ENCODE measurements around the gene TOM1L2.

The TOM1L2 gene

GRCh38 chr17:17819111-17819510 is 153.1 kb downstream of the TOM1L2 start:
- TF ChIP-seq CTCF (IDR thresholded peaks at IDR 0.05; ENCODE audit: insufficient read depth, low read depth, low read length, missing control alignments): no peak
- no peak overlapping the region for H3K4me3 ChIP-seq (ENCODE audit: low read depth, low read length)
- no peak for DNase-seq (ENCODE audit: low read depth)

GRCh38 chr17:17818088-17818526 is 154.1 kb downstream of the TOM1L2 start:
- no peak for TF ChIP-seq CTCF (IDR thresholded peaks at IDR 0.05; ENCODE audit: insufficient read depth, low read depth, low read length, missing control alignments)
- no peak overlapping the region for H3K4me3 ChIP-seq (ENCODE audit: low read depth, low read length)
- no peak for DNase-seq (ENCODE audit: low read depth)

GRCh38 chr17:17817552-17817947 is 154.7 kb downstream of the TOM1L2 start:
- DNase-seq (ENCODE audit: low read depth): no peak
- no peak overlapping the region for H3K4me3 ChIP-seq (ENCODE audit: low read depth, low read length)
- TF ChIP-seq CTCF (IDR thresholded peaks at IDR 0.05; ENCODE audit: insufficient read depth, low read depth, low read length, missing control alignments): no peak

GRCh38 chr17:17816831-17817551 is 155.2 kb downstream of the TOM1L2 start:
- DNase-seq (ENCODE audit: low read depth): no peak
- TF ChIP-seq CTCF (IDR thresholded peaks at IDR 0.05; ENCODE audit: insufficient read depth, low read depth, low read length, missing control alignments): no peak
- H3K4me3 ChIP-seq (ENCODE audit: low read depth, low read length): no peak overlapping the region

- H3K4me3 ChIP-seq (ENCODE audit: low read depth, low read length): no peak overlapping the region
- no peak for DNase-seq (ENCODE audit: low read depth)
- no peak for TF ChIP-seq CTCF (IDR thresholded peaks at IDR 0.05; ENCODE audit: insufficient read depth, low read depth, low read length, missing control alignments)
Measured at GRCh38 chr17:17816240-17816814, 155.9 kb downstream of the TOM1L2 start.

GRCh38 chr17:17815436-17816200 is 156.6 kb downstream of the TOM1L2 start:
- TF ChIP-seq CTCF (IDR thresholded peaks at IDR 0.05; ENCODE audit: insufficient read depth, low read depth, low read length, missing control alignments): no peak
- DNase-seq (ENCODE audit: low read depth): no peak
- no peak overlapping the region for H3K4me3 ChIP-seq (ENCODE audit: low read depth, low read length)
